CD4-positive, alpha-beta T cell treated with Interleukin-4 for 4 hours (primary cell): ENCODE results near the gene GJB3.

ENCODE experiments used
- DNase-seq: peaks from one replicate; pipeline ENCODE4 v3.0.0-alpha.2; 2020

GJB3 gene

GRCh38 chr1:34827341-34827941 is 46.4 kb downstream of the GJB3 start:
- DNase-seq: no peak

- DNase-seq: no peak
These were observed 47.6 kb downstream of the GJB3 start for GRCh38 chr1:34828611-34829010.

- no peak for DNase-seq
These were observed 48.2 kb downstream of the GJB3 start for GRCh38 chr1:34829250-34829649.

DNA sequence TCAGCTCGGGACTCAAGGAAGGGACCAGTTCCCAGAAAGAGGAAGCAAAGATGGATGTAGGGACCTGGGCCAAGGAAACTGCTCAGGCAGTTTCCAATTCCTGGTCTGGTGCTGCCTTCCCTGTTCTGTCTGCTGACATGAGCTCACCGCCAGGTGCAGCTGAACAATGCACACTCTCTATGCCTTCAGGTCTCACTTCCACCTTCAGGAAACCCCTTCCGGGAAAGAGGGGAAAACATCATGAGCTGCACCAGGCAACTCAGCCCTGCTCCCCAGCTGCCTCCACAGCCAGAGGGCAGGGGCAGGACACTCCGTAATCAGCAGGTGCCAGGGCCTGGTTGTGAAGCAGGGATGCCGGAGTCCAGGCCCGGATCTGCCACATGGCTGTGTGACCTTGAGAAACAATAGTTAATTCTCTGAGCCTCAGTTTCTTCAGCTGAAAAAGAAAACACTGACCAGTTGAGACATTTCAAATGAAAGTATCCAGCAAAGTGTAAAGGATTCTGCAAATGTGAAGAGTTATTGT is 50.8 kb downstream of the GJB3 start:
- no peak for DNase-seq

GRCh38 chr1:34833711-34834110 is 52.7 kb downstream of the GJB3 start:
- no peak for DNase-seq
